HUDEP-2 (cell line): ENCODE results near the gene RNF34.
A peak's percentile ranks its signal among the peaks of the same experiment; 100 is the strongest.
"Not testable (repeated sequence)": the region's sequence is repeated elsewhere in the genome, so short reads cannot be mapped to it uniquely, and the experiment has no call there.

Experiments
- DNase-seq, 76 experiments: peaks; one replicate each; lab custom pipeline; 2025; ENCODE audit not compliant: unreplicated experiment in 76 of 76; lab: John Stamatoyannopoulos, UW

RNF34 gene, protein sequence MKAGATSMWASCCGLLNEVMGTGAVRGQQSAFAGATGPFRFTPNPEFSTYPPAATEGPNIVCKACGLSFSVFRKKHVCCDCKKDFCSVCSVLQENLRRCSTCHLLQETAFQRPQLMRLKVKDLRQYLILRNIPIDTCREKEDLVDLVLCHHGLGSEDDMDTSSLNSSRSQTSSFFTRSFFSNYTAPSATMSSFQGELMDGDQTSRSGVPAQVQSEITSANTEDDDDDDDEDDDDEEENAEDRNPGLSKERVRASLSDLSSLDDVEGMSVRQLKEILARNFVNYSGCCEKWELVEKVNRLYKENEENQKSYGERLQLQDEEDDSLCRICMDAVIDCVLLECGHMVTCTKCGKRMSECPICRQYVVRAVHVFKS

DNA sequence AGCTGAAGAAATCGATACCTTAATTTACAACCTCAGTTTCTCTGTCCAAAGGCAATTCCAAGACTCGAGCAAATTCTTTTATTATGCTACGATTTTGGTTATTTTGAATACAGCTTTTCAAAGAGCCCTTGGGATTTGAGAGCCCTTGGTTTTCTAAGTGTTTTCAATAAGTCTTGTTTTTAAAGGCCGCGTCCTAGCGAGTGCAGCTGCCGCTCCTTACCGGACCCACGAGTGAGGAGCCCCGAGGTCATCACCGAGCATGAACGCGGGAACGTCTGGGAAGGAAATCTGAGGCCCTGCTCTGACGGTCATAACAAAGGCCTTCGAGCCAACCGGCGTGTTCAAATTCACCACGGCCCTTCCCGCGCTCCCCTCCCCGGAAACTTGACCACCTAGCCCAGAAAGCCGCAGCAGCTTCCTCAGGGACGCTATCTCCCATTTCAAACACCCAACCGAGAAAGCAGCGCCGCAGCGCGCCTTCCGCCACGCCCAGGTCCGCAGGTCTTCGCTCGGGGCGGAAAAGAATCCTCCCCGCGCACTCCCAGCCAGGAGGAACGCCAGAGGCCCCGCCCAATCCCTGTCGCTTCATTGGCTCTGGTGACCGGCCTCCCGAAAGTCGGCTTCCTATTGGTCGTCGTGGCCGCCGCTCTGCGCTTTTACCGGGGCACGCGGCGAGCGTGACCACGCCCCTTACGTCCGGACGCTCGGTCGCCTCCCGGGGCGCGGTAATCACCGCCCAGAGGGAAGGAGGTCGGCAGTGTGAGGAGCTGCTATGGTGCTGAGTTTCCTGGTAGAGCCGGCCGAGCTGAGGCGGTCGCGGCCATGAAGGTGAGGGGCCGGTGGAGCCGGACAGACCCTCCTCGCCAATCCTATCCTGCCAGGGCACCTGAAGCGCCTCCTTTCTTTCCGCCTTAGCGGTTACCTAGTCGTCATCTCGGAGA, at the start of gene RNF34:
TSS of gene RNF34 (plus strand) at position 728 of the 941 bp plus-strand sequence. CDS start at position 823, 95 bp downstream.
- DNase-seq, result peak; percentile 63 to 99 (median 97)

DNA sequence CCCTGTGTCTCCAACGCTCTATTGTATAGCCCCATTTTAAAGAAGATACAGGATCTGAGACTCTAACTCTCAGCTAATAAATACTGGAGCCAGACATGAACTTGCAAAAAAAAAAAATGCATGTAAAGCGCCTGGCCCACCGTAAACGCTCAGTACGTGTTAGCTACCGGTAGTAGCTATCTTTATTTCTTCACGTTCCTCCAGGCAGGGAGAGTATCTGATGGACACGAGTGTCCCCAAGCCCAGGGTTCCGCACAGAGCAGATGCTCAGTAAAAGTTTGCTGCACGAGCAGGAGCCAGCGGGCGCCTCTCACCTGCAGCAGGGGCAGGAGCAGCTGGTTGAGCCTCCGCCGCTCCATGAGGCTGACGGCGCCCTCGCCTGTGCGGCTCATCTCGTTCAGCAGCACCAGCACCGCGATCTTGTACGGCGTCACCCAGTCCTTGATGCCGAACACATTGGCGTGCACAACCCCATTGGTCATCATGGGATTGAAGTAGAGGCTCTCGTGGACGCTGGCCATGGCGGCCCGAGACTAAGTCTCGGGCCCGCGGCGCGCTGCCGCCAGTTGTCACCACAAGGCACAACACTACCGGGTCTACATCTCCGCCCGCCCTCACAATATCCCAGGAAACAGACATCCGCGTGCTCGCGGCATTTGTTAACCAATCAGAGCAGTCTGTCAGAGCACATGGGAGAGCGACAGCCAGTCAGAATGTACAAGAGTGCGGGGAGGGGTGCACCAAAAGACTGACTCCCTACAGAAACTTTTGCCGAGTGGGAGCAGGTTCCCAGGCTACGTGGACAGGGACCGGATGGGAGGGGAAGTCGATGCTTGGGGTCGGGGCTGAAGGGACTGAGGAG, 47.9 kb upstream of the RNF34 start, which contains the start of gene ANAPC5:
TSS of gene ANAPC5 (minus strand) at position 592 of the 862 bp plus-strand sequence. CDS start at position 521, 71 bp downstream.
- DNase-seq, result peak; percentile 44 to 97 (median 93)

DNA sequence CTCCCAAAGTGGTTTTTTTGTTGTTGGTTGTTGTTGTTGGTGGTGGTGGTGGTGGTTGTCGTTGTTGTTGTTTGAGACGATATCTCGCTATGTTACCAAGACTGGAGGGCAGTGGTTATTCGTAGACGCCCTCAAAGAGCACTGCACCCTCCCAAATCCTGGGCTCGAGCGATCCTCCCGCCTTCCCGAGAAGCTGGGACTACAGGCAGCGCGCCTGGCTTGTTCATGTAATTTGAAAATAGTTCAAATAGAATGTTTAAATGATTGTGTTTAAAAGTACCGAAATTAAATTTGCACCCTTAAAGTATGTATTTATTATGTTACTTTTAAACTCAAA, 47.3 kb upstream of the RNF34 start:
- DNase-seq, result peak in 12 of 76 experiments; percentile 42 to 80 (median 60)

DNA sequence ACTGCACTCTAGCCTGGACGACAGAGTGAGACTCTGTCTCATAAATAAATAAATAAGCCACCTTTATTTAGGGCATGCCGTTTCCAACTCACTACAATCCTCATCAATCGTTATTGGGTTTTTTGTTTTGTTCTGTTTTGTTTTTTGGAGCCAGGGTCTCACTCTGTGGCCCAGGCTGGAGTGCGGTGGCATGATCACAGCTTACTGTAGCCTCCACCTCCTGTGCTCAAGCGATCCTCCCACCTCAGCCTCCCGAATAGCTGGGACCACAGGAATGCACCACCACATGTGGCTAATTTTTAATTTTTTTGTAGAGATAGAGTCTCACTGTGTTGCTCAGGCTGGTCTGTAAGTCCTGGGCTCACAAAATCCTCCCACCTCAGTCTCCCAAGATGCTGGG, 44.1 kb upstream of the RNF34 start:
- no peak for DNase-seq

DNA sequence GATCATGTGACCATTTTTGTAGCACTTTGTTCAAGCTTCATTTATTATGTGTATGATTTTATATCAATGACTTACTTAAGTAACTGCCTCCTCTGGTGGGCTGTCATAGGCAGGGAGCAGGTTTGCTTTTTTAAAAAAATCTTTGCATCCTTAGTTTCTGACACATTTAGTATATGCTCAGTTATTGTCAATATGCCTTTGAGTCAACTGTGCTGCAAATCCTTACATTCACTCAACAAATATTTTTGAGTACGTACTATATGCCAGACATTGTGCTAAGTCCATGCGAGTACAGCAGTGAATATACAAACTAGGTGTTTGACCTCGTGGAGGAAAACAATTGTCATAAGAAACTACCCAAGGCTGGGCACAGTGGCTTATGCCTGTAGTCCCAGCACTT, 43.3 kb upstream of the RNF34 start:
- DNase-seq, result no peak

DNA sequence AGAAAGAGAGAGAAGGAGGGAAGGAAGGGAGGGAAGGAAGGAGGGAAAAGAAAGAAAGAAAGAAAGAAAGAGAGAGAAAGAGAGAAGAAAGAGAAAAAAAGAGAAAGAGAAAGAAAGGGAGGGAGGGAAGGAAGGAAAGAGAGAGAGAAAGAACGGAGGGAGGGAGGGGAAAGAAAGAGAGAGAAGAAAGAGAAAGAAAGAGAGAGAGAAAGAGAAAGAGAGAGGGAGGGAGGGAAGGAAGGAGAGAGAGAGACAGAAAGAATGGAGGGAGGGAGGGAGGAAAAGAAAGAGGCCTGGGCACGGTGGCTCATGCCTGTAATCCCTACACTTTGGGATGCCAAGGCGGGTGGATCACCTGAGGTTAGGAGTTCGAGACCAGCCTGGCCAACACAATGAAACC, 42.6 kb upstream of the RNF34 start:
- DNase-seq, result no peak

DNA sequence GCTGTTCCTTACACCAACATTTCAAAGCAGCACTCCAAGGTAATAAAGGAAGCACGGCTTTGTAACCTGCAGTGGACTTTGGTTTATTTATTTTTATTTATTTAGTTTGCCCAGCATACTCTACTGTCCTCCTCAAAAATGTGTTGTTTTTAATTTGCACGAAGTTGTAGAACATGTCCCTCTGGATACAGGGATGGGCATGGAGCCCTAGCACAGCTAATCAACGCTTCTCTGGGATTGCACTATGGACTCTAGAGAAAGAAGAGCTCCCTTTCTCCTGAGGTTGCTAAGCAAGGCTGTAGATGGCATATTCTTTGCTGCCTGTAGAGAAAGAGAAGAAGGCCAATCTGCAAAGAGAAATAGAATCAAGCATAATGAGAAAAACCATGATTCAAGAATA, 41.8 kb upstream of the RNF34 start:
- no peak for DNase-seq

DNA sequence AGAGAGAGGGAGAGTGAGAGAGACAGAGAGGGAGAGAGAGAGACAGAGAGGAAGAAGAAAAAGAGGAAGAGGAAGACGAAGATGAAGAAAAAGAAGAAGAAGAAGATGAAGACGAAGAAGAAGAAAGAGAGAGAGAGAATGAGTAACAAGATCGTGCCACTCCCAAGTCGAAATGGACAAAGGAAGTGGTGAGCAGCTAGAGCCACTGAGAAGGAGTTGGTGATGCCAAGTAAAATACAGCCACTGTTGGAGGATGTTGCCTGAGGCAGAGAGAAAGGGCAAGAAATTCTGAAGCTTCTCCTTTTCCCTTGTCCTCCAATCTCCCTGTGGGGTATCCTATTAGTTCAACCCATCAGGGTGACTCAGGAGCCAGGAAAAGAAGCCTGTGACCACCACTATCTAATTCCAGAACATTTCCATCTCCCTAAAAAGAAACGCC, 35.2 kb upstream of the RNF34 start:
- no peak for DNase-seq

DNA sequence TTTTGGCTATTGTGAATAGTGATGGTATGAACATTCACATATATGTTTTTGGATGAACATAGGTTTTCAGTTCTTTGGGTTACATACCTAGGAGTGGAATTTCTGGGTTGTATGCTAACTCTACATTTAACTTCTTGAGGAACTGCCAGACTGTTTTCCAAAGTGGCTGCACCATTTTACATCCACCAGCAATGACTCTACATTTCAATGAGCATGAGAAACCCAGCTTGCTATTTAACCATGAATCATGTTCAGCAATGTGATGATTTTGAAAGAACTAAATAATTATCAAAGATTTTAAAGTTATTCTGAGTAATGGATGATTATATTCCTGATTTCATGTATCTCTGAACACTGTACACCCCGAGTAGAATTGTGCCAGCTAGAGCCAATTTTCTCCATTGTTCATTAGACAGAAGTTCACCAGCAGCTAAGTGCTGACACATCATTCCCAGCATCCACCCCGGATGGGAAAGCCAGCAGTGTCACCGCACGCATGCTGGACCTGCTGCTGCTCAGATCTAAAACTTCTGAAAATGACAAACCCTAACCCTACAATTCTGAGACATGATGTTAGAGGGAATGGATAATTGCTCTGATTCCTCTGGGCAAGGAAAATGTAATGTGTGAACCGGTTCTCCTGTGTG, 34.4 kb upstream of the RNF34 start:
- DNase-seq, result no peak

DNA sequence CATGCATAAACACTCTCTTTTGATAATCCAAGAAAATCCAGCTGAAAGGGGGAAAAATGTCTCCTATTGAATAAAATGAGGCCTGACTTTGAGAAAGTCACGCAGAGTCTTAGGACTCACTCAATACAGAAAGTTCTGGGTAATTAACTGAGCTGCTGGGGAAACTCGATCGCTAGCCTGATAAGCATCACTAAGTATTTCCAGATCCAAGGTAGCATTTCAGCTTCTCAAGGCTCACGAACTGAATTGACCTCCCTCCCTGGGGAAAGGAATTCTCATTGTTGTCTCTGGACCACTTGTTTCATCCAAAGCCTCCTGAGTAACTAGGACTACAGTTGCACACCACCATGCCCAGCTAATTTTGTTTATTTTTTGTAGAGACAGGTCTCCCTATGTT, 33.9 kb upstream of the RNF34 start:
- DNase-seq, result no peak

DNA sequence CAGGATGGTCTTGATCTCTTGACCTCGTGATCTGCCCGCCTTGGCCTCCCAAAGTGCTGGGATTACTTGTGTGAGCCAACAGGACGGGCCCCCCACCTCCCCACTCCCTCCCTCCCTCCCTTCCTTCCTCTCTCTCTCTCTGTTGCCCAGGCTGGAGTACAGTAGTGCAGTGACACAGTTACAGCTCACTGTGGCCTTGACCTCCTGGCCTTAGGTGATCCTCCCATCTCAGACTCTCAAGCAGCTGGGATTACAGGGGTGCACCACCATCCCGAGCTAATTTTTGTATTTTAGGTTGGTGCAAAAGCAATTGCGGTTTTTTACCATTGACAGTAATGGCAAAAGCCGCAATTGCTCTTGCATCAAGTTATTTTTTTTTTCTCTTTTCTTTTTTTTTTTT, 28.5 kb upstream of the RNF34 start:
- DNase-seq, result no peak

DNA sequence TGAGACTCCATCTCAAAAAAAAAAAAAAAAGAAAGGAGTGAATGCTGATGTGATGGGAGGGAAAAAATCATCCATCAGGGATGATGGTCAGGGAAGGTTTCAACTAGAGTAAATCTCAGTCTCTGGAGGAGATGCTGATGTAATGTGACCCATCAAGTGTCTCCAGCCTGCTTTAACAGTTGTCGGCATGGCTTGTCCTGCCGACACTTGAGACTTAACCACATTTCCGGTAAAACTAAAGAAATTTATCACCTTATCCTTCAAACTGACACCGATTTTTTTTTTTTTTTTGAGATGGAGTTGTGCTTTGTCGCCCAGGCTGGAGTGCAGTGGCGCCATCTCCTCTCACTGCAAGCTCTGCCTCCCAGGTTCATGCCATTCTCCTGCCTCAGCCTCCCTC, 26.2 kb upstream of the RNF34 start:
- DNase-seq, result no peak

DNA sequence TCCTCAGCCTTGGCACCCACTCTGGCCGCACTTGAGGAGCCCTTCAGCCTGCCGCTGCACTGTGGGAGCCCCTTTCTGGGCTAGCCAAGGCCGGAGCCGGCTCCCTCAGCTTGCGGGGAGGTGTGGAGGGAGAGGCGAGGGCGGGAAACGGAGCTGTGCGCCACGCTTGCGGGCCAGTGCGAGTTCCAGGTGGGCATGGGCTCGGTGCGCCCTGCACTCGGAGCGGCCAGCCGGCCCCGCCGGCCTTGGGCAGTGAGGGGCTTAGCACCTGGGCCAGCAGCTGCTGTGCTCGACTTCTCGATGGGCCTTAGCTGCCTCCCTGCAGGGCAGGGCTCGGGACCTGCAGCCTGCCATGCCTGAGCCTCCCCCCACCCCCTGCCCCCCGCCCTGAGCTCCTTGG, 25.6 kb upstream of the RNF34 start:
- not testable (repeated sequence) for DNase-seq

DNA sequence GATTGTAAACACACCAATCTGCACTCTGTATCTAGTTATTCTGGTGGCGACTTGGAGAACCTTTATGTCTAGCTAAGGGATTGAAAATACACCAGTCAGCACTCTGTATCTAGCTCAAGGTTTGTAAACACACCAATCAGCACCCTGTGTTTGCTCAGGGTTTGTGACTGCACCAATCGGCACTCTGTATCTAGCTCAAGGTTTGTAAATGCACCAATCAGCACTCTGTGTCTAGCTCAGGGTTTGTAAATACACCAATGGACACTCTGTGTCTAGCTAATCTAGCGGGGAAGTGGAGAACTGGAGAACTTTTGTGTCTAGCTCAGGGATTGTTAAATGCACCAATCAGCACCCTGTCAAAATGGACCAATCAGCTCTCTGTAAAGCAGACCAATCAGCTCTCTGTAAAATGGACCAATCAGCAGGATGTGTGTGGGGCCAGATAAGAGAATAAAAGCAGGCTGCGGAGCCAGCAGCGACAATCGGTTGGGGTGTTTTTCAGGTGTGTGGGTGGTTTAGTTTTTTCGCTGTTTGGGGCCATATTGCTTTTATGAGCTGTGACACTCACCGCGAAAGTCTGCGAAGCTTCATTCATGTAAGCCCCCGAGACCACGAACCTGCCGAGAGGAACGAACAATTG, 24.9 kb upstream of the RNF34 start:
- DNase-seq, result not testable (repeated sequence)

DNA sequence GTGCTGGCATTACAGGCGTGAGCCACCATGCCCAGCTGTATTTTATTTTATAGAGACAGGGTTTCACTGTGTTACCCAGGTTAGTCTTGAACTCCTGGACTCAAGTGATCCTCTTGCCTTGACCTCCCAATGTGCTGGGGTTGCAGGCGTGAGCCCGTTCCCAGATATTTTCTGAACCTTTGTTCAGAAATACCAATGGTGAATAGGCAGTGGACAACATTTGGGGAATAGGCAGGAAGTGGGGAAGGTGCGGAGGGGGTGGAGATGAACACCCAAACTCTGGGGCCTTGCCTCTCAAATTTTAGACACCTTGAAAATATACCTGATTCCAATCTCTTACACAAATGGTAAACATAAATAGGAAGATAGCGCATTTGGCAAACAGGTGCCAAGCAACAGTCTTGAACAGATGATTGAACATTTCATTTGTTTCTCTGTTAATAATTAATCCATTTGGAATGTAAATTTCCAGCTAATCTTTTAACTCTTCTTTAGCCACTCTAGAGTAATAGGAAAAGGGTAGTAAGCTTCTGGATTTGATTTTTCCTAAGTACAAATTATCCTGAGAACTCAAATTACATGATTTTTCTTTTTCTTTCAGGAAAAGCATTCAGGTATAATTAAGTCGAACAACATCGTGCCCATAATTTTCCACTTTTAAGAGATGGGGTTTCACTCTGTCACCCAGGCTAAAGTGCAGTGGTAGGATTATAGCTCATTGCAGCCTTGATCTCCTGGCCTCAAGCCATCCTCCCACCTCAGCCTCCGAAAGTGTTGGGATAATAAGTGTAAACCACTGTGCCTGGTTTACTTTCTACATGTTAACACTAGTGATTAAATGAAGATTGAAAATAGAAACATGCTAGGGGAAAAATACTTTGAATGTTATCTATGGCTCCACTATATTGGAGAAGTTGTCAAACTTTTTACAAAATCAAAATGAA, 22.9 kb upstream of the RNF34 start:
- DNase-seq, result no peak

DNA sequence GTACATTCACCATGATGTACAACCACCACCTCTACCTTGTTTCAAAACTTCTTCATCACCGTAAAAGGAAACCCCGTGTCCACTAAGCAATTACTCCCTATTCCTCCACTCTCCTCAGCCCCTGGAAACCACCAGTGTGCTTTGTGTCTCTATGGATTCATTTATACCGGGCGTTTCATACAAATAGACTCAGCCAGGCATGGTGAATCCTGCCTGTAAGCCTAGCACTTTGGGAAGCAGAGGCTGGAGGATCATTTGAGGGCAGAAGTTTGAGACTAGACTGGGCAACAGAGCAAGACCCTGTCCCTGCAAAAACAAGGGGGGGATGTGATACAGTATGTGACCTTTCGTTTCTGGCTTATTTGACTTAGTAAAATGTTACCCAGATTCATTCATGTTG, 21.2 kb upstream of the RNF34 start:
- DNase-seq, result no peak

DNA sequence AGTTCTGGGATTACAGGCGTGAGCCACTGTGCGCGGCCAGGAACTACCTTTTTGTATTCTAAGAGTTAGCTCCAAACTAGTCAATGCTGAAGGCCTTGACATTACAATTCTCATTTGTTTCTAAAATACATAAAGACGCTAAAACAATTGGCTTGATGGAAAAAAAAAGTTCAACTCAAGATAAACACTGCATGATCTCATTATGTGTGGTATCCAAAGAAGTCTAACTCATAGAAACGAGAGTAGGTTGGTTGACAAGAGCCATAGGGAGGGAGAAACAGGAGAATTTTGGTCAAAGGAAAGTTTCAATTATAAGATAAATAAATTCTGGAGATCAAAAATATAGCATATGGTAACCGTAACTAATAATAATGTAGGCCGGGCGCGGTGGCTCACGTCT, 20.0 kb upstream of the RNF34 start:
- no peak for DNase-seq

DNA sequence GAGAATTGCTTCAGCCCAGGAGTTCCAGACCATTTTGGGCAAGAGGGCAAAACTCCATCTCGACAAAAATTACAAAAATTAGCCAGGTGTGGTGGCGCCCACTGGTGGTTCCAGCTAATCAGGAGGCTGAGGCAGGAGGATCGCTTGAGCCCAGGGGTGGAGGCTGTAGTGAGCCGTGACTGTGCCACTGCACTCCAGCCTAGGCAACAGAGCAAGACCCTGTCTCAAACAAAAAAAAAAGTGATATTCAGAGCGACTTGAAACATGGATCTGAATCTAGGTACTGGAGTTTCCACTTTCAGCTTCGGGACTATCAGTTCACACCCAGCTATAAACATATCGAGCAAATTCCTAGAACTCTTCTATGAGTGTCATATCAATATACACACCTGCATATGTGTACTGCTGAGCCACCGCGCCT, 16.3 kb upstream of the RNF34 start:
- DNase-seq, result peak in 1 of 76 experiments; percentile 2

DNA sequence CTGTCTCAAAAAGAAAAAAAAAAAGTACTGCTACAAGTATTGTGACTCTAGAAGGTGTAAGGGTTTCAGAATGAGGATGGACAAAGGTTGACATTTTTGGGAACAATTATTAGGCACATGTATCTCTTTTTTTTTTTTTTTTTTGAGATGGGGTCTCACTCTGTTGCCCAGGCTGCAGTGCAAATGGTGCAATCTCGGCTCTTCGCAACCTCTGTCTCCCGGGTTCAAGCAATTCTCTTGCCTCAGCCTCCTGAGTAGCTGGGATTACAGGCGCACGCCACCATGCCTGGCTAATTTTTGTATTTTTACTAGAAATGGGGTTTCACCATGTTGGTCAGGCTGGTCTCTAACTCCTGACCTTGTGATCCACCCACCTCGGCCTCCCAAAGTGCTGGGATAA, 15.0 kb upstream of the RNF34 start:
- not testable (repeated sequence) for DNase-seq
